Measurements from ENCODE around the gene BDP1.
A peak's percentile ranks its signal among the peaks of the same experiment; 100 is the strongest.
"Not testable (repeated sequence)": the region's sequence is repeated elsewhere in the genome, so short reads cannot be mapped to it uniquely, and the experiment has no call there.

BDP1 gene

GRCh38 chr5:71471193-71471592 lies 15.7 kb downstream of the BDP1 start:
- TF ChIP-seq ZFX (IDR thresholded peaks at IDR 0.05) (no peak), CTCF (conservative IDR thresholded peaks at IDR 0.05) (no peak)
- no peak overlapping the region for H3K27ac ChIP-seq

GRCh38 chr5:71475788-71476384 lies 20.4 kb downstream of the BDP1 start:
- peak overlapping the region; percentile 26 for H3K27ac ChIP-seq
- no peak for TF ChIP-seq ZFX (IDR thresholded peaks at IDR 0.05)
- peak; percentile 88 for TF ChIP-seq CTCF (conservative IDR thresholded peaks at IDR 0.05)

GRCh38 chr5:71481441-71481840 lies 26.0 kb downstream of the BDP1 start:
- TF ChIP-seq CTCF (conservative IDR thresholded peaks at IDR 0.05): no peak
- no peak for TF ChIP-seq ZFX (IDR thresholded peaks at IDR 0.05)
- H3K27ac ChIP-seq: peak overlapping the region; percentile 43

- H3K27ac ChIP-seq: peak overlapping the region; percentile 59; the same call in 1 of the 2 replicates
- no peak for TF ChIP-seq CTCF (conservative IDR thresholded peaks at IDR 0.05)
- no peak for TF ChIP-seq ZFX (IDR thresholded peaks at IDR 0.05)
These were observed 26.7 kb downstream of the BDP1 start for GRCh38 chr5:71482132-71482531.

GRCh38 chr5:71483355-71483754 lies 27.9 kb downstream of the BDP1 start:
- no peak overlapping the region for H3K27ac ChIP-seq
- TF ChIP-seq CTCF (conservative IDR thresholded peaks at IDR 0.05) (no peak), ZFX (IDR thresholded peaks at IDR 0.05) (no peak)

- H3K27ac ChIP-seq: no peak overlapping the region
- TF ChIP-seq ZFX (IDR thresholded peaks at IDR 0.05) (no peak), CTCF (conservative IDR thresholded peaks at IDR 0.05) (no peak)
These were observed 37.6 kb downstream of the BDP1 start for GRCh38 chr5:71492817-71493615.

GRCh38 chr5:71494202-71494601 lies 38.8 kb downstream of the BDP1 start:
- H3K27ac ChIP-seq: not testable (repeated sequence)

GRCh38 chr5:71498756-71499155 lies 43.3 kb downstream of the BDP1 start:
- peak overlapping the region; percentile 9; the same call in 1 of the 2 replicates for H3K27ac ChIP-seq

Data from C4-2B (cell line).